T-helper 2 cell (primary cell): ENCODE data around the gene FIBP.

Experiments used
- DNase-seq, 5 experiments: peaks; one replicate each; pipeline versions ENCODE4 v3.0.0 to v3.0.0-alpha.2; 2012 to 2022
- total RNA-seq, 2 donors: gene quantifications; one replicate each; lab custom pipeline; 2026; lab: John Stamatoyannopoulos, UW

The FIBP gene
- 15.3 to 24.8 reads per million in 2 donors for total RNA-seq

GRCh38 chr11:65888163-65888814 lies at the start of gene FIBP:
Gene FIBP (minus strand): TSS chr11:65888471. CDS start chr11:65888418, 53 bp downstream.
- peak; percentile 87 to 98 (median 95) for DNase-seq

- DNase-seq = no peak
These were observed 49.5 kb upstream of the FIBP start for GRCh38 chr11:65937766-65938165.

GRCh38 chr11:65934014-65934413 lies 45.7 kb upstream of the FIBP start:
- DNase-seq = no peak

GRCh38 chr11:65932558-65932919 lies 44.3 kb upstream of the FIBP start:
- no peak for DNase-seq

GRCh38 chr11:65931773-65932557 lies 43.7 kb upstream of the FIBP start:
- DNase-seq = no peak

GRCh38 chr11:65928667-65929066 lies 40.4 kb upstream of the FIBP start:
- no peak for DNase-seq

GRCh38 chr11:65927904-65928397 lies 39.7 kb upstream of the FIBP start:
- peak; percentile 22 to 93 (median 61) for DNase-seq

- DNase-seq = no peak
These were observed 37.1 kb upstream of the FIBP start for GRCh38 chr11:65925397-65925796.

- no peak for DNase-seq
These were observed 34.3 kb upstream of the FIBP start for GRCh38 chr11:65922565-65922964.

GRCh38 chr11:65921876-65922275 lies 33.6 kb upstream of the FIBP start:
- DNase-seq = no peak

DNA sequence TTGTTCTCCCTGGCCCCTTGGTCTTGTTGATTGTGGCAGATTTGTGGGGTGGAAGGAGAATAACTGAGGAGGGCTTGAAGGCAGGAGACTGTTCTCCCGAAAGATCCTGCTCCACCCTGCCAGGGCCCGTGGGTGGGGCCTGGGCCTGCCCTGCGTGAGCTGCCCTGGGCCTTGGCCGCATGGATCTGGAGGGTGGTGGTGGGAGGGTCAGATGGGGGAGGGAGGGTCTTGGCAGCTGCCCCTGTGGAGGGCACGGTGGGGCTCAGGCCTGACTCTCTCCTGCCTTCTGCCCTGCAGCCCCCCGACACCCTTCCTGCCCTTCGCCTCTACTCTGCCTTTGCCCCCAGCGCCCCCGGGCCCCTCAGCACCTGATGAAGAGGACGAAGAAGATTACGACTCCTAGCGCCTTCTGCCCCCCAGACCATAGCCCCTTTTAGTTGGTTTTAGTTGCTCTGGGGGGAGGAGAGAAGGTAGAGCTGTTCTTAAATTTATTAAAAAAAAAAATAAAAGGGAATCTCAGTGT lies 32.8 kb upstream of the FIBP start:
- no peak for DNase-seq

DNA sequence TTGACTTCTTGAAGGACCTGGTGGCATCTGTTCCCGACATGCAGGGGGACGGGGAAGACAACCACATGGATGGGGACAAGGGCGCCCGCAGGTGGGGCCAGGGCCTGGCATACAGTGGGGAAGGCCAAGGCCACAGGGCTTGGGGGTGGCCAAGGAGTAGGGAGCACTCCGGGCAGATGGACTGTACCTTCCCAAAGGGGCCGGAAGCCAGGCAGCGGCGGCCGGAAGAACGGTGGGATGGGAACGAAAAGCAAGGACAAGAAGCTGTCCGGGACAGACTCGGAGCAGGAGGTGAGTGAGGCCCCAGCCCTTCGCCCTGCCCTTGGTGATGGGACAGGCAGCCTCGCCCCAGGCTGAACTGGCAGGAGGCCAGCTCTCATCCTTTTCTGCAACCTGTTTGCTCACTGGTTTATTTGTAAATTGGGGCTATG lies 32.1 kb upstream of the FIBP start:
- DNase-seq = no peak

GRCh38 chr11:65919573-65920371 lies 31.5 kb upstream of the FIBP start:
- peak in 4 of 5 experiments; percentile 38 to 65 (median 57) for DNase-seq

DNA sequence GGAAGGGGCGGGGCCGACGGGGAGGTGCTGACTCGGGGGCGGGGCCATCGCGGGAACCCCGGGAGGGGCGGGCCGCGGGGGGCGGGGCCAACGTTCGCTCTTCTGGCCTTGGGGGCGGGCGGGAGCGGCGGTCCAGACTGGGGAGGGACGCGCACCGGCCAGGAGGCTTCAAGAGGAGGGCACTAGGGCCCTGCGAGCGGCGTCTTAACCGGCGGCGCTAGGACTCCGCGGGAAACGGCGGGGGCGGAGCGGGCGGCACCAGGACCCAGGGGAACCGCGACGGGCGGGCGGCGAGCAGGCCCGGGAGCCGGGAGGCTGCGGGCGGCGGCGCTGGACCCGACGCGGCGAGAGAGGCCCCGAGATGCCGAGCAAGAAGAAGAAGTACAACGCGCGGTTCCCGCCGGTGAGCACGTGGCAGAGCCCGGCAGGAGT lies 30.9 kb upstream of the FIBP start, which contains the start of gene DRAP1:
Gene DRAP1 (plus strand): TSS at position 286 of the 432 bp plus-strand sequence. CDS start 76 bp downstream, at position 362.
- peak; percentile 97 to 100 (median 99) for DNase-seq

- DNase-seq = no peak
These were observed 30.2 kb upstream of the FIBP start, which contains the start of gene C11orf68 for GRCh38 chr11:65918211-65919140. Gene C11orf68 (minus strand): TSS chr11:65919062. CDS start chr11:65919031, 31 bp downstream.

- no peak for DNase-seq
These were observed 29.4 kb upstream of the FIBP start for GRCh38 chr11:65917434-65918210.

DNA sequence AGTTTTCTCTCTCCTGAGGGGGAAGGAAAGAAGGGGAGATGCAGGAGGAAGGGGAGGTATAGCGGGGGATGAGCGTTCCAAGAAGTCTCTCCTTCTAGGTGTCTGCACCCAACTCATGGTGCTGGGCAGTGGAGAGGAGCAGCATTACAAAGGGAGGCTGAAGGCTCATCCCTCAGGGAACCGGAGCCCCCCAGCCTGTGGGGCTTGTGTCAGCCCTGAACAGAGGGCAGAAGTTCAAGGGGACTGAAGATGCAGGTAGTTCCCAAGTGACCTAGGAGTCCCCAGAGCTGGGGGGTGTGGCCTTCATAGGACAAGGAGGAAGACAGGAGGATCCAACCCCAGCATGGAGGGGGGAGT lies 28.8 kb upstream of the FIBP start:
- no peak for DNase-seq

GRCh38 chr11:65916391-65916790 lies 28.1 kb upstream of the FIBP start:
- DNase-seq = no peak

DNA sequence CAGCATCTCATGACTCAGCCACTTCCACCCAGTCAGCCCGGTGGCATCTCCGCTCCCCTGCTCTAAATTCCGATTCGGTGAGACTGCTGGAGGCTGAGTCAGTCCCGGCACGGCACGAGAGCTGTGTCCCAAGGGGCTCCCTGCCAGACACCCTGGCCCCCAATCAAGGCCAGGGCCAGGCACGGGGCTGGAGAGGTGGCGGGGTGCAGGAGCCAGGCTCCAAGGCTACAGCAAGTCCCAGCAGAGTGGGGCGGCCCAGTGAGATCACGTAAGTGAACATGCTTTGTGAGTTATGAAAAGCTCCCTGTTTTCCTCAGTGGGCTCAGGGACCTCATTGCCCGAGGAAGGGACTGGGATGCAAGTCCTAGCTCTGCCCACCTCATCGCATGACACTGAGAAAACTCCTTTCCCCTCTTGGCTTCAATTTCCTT lies 27.6 kb upstream of the FIBP start:
- DNase-seq = no peak

GRCh38 chr11:65915101-65915820 lies 27.0 kb upstream of the FIBP start:
- no peak for DNase-seq
